ENCODE results near the gene RSRC1.

- TF ChIP-seq TAF1 (IDR thresholded peaks at IDR 0.05; ENCODE audit: borderline replicate concordance, low read depth, low read length) (no peak), POLR2A (IDR thresholded peaks at IDR 0.05; ENCODE audit: low read depth, low read length) (no peak), POLR2AphosphoS5 (IDR thresholded peaks at IDR 0.05; ENCODE audit: low read depth, low read length) (no peak)
Measured at GRCh38 chr3:158505117-158505516, 395.2 kb downstream of the RSRC1 start.

All from GM12892 (cell line).